OCI-M2 (cell line): Measurements from ENCODE around the gene RBMS1.
"Not testable (repeated sequence)": the region's sequence is repeated elsewhere in the genome, so short reads cannot be mapped to it uniquely, and the experiment has no call there.

Source experiments
- DNase-seq: peaks from one replicate; lab custom pipeline; 2025; ENCODE audit not compliant: unreplicated experiment; lab: John Stamatoyannopoulos, UW

The RBMS1 gene

DNA sequence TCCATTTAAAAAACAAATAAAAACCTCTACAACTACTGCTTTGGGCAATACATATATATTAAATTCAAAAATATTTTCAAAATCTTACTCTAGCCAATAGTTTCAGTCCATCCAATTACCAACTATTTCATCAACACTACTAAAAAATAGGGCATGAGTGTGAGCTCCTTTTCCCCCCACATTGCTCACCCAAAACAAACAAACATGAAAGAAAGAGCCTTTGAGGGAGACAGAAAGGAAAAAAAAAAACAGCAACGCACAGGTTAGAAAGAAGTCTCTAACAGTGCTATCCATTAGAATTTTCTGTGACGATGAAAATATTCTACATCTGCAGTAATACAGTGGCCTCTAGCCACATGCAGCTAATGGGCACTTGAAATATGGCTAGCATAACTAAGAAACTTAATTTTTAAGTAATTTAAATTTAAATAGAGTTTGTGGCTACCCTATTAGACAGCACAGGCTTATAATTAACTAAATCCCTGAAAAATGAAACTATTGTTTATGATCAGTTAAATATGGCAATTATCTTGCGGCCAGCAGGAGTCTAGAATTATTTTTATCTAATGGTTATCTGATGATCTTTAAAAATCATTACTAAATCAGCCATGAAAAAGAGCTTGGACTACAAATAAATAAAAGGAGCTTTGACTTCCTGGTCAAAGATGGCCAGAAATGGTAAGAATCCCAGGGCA is 59.2 kb downstream of the RBMS1 start:
- no peak for DNase-seq

DNA sequence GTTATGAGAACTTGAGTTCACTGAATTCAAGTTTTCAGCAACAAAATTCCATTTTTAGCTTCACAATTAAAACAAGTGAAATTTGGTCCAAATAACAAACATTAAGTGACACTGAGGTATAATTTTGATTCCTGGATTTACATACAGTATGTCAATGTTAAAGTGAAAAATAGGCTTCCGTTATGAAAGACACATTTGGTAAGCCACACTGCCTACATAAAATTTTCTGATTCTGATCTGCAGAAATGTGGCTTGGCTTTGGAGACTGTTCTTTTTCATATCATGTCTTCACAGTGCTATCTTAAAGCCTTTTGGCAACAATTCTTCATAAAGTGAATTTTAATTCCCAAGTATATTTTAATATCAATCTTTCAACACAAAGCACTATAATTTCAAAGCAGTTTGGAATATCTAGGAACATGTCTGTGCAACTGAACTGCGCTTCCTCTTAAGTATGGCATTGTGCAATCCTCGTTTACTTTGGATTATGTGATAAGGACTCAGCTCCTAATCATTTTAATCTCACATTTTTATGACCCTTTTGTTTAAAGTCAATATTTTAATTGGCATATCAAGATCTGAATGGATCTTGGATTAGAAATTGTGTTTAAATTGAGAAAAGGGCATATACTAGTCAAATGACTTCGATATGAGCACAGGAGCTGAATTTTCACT is 60.0 kb downstream of the RBMS1 start:
- DNase-seq = no peak

GRCh38 chr2:160432633-160433032 is 61.0 kb downstream of the RBMS1 start:
- no peak for DNase-seq

DNA sequence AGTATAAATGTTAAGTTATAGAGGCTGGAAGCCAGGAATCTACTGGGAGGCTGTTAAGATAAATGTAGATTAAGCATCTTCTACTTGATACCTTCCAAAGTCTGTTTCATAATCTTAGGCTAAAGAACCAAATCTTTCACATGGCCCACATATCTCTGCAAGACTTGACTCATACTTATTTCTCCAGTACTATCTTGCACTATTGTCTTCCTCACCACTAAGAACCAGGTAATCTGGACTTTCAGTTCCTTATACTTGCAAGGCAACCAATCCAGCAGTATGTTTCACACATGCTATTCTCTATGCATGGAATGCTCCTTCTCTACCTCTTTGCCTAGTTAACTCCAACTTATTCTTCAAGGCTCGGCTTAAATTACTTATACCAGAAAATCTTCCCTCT is 62.2 kb downstream of the RBMS1 start:
- DNase-seq = no peak

DNA sequence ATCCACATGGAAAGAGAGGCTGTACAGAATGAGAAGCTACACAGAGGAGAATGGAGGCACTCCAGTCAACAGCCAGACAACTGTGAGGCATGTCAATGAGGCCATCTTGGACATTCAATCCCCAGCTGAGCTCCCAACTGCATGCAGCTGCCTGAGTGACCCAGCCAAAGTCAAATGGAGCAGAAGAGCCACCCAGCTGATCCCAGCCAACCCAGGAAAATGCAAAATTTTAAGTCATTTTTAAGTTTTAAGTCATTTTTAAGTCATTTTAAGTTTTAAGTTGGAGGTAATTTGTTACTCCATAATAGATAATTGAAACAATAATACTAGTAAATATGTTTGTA is 63.6 kb downstream of the RBMS1 start:
- DNase-seq = no peak

DNA sequence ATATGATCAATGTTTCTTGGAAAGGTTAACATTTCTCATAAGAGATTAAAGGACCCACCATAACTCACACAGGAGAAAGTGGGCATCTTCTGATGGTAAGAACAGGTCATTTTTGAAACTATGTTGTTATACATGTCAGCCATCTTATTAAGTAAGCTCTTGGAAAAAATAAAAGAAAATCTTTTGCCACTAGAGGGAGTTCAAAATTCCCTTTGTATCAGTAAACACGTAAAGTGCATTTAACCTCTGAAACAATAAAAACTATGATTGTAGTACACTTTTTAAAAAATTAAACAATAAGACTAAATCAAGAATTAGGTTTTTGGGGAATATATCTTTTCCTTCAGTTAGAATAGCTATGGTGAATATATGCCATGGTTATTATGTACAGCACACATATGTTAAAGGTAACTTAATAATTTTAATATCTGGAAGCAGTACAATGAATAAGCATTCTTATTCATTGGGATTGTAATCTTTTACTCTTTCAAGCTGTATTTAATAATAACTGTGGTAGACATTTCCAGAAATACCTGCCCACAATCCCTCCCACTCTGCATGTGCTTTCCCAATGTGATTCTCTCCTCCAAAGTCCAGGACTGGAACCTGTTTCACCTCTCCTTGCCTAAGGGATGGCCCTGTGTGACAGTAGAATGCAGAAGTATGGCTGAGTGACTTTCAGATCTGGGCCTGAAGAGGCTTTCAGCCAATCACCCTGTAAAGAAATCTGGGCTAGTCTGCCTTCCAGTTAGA is 64.2 kb downstream of the RBMS1 start:
- DNase-seq = peak; percentile 28

DNA sequence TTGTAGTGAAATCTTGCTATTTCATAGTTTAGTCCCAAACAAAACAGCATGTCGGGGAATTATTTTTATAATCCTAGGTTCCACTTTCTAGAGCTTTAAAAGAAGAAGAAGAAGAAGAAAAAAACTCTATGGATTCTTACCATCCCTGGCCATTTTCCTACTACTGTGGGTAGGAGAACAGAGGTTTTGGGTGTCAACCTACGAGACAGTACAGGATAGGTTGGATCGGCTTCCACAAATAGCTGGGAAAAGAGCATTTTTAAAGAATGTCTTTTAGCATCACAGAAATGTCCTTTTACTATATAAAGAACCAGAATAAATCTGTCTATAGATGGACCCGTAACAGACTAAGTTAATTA is 65.2 kb downstream of the RBMS1 start:
- DNase-seq = no peak

- DNase-seq = no peak
These were observed 65.8 kb downstream of the RBMS1 start for GRCh38 chr2:160427629-160428404.

GRCh38 chr2:160426604-160427003 is 67.0 kb downstream of the RBMS1 start:
- DNase-seq = no peak

DNA sequence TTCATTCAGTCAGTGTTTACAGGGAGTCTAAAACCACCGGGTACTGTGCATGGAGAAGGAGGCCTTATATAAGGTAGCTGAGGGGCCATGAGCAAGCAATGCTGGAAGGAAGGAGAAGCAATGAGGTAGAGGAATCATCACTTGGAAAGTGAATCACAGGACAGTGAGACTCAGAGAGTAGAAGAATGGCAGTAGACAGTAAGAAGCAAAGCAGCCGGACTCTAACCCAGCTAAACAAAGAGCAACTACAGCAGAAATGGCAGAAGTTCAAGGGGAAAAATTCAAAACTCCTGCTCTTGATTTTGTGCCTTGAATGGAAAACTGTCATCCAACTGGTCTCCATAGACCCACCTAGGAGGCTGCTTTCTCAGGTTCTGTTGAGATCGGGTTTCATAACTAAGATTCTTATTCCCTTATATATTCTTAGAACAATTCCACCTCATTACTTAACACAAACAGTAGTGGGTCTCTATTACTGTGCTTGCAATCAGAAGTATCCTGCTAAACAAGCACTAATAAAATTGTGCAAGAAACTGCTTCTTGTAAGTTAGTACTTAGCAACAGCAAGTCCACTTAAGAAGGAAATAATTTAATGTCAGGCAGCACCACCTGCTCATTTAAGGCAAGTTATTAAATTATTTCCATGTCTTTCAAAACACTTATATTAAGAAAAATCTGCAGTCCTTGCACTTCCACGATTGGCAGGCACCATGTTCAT is 68.0 kb downstream of the RBMS1 start:
- no peak for DNase-seq

DNA sequence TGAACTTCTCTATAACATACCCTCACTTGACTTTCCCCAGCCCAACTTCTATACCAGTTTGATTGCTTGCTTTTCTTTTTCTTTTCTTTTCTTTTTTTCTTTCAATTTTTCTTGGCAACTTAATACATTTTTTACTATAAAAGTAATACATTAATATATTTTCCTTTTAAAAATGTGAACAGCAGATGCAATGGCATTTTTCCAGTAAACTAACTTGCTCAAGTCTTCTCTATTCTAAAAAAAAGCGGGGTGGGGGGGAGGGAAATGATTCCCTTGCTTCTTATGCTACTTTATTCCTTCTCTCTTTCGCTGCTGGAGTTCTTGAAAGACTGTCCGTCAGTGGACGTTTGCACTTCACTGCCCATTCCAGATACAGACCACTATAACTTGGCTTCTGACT is 70.5 kb downstream of the RBMS1 start:
- no peak for DNase-seq

DNA sequence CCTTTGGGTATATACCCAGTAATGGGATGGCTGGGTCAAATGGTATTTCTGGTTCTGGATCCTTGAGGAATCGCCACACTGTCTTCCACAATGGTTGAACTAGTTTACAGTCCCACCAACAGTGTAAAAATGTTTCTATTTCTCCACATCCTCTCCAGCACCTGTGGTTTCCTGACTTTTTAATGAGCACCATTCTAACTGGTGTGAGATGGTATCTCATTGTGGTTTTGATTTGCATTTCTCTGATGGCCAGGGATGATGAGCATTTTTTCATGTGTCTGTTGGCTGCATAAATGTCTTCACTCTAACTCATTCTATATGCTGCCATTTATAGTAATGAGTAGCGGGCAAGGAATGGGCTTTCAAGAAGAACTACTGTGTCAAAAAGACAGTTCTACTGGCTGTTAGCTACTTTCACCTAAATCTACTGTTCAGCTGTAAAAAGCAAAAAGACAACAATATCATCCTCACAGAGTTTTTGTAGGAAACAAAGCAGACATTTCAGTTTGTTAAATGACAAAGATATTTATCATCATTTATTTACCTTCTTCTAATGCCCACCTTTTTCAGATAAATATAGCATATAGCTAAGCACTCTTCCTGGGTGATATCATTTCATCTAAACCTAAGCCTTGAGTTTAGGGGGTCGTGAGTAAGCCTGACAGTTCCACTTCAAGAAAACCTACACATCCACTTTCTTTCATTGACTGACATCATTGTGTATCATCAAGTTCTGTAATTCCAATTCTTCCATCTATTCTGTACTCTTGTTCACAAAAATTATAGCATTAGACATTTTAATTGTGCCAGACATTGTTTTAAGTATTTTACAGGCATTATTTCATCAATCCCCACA is 71.7 kb downstream of the RBMS1 start:
- not testable (repeated sequence) for DNase-seq

DNA sequence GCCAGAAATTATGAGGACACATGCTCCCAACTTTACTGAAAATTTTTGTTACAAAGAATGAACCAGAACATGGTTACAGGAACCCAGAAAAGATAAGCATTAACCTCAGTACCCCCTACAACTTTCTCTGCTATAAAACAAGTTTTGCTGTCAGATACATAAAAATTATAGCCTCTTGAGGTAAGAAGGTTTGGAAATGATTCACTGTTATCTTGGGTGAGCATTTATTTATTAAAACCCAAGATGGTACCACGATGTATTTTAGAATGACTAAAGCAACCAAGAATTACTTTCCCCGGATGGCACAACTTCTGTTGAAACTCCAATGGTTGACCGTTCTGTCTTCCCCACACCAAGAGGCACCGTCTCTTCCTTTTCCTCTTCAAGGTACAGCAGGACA is 72.9 kb downstream of the RBMS1 start:
- no peak for DNase-seq

DNA sequence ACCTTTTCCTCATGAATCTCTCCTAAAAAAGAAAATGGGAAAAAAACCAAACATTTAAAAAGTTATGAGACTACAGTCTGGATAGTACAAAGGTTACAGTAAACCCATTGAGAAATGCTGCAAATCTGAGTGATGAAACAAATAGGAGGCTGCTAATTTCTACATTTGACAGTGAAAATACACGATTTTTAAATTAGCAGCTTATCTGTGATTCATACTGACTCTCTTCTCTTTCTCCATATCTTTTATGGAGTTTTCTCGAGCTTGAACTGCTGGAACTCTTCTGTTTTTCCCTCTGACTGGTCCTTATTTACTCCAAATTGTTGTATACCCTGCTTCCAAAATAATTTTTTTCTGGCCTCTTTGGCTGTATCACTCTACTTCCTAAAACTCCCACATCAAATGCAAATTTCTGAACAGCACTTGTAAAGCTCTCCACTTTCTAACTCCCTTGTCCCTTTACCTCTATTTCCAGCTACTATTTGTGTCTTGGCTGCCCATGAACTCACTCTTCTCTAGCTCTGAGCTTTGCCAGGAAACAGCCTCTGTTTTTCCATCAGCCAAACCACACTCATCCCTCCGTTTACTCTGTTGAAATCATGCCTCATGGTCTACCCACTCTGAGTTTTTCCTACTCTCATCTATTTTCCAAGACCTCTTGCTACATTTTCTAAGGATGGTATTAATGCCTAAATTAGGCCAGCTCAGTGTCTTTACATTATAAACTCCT is 73.7 kb downstream of the RBMS1 start:
- no peak for DNase-seq

- DNase-seq = no peak
These were observed 74.8 kb downstream of the RBMS1 start for GRCh38 chr2:160418853-160419252.

GRCh38 chr2:160418398-160418765 is 75.2 kb downstream of the RBMS1 start:
- no peak for DNase-seq

- no peak for DNase-seq
These were observed 75.7 kb downstream of the RBMS1 start for GRCh38 chr2:160417745-160418397.

DNA sequence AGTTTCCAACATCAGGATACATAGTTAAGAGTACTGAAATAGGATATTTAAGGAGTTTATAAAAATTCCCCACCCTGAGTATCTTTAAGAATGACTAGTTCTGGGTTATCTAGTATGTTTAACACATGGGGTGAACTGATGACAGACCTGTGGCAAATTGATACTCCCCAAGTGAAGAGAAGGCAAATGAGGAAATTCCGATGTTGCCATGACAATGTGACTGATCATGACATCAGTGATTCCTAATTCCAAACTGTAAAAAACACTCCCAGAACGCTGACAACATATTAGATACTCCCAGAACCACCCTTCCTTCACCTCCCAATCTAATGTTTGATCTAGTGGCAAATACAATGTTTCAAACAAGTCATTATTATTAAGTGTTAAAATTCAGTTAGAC is 77.6 kb downstream of the RBMS1 start:
- no peak for DNase-seq

GRCh38 chr2:160411955-160412354 is 81.7 kb downstream of the RBMS1 start:
- no peak for DNase-seq
